HEK293 (cell line): ENCODE measurements around the gene NAV2.

Experiments
- CTCF ChIA-PET: fragments of 350-600 bp; formaldehyde crosslinking; extraction: SDS; loops from one replicate; lab custom pipeline; 2021; ENCODE audit warnings: antibody characterized with exemption; lab: Yijun Ruan, JAX
- POLR2A ChIA-PET: fragments of 300-600 bp; formaldehyde crosslinking; extraction: SDS; loops from one replicate; lab custom pipeline; 2020; ENCODE audit warnings: antibody characterized with exemption, inconsistent platforms; lab: Yijun Ruan, JAX
- H3K27ac ChIP-seq: fragments of 200-500 bp; sonication (Bioruptor generic); 2 replicates; pipeline ENCODE4 v1.5.1; 2014; ENCODE audit warnings: low read depth, low read length, control low read depth, inconsistent platforms; ENCODE audit errors: extremely low read depth
- H3K36me3 ChIP-seq, 2 experiments: fragments of 200-500 bp in 1 of 2; sonication (Bioruptor generic) in 1 of 2; 1 replicate in 1 of 2; 2 replicates in 1 of 2; pipeline ENCODE4 v1.5.1; 2014 to 2017; ENCODE audit warnings: inconsistent platforms in 2 of 2, low read length in 2 of 2; ENCODE audit not compliant: control insufficient read depth in 2 of 2, insufficient read depth in 1 of 2
- H3K4me1 ChIP-seq: fragments of 200-500 bp; sonication (Bioruptor generic); 2 replicates; pipeline ENCODE4 v1.5.1; 2014; ENCODE audit warnings: mild to moderate bottlenecking, low read length, inconsistent platforms; ENCODE audit not compliant: control insufficient read depth, insufficient read depth
- H3K4me3 ChIP-seq: 2 replicates; pipeline ENCODE4 v1.5.1; 2011; ENCODE audit warnings: low read depth, mild to moderate bottlenecking, control low read depth, low read length, moderate library complexity
- H3K9me3 ChIP-seq: fragments of 200-500 bp; sonication (Bioruptor generic); 2 replicates; pipeline ENCODE4 v1.5.1; 2014; ENCODE audit warnings: low read depth, low read length, inconsistent platforms; ENCODE audit not compliant: control insufficient read depth, insufficient read depth
- BCL11A ChIP-seq: fragments of 450-650 bp; formaldehyde crosslinking; IDR thresholded peaks from 2 replicates; pipeline ENCODE4 v1.5.1; 2016; ENCODE audit warnings: low read depth, missing biosample characterization, missing genetic modification characterization
- BCL6B ChIP-seq: fragments of 450-650 bp; formaldehyde crosslinking; IDR thresholded peaks from 2 replicates; pipeline ENCODE4 v1.5.1; 2017; ENCODE audit warnings: missing biosample characterization, missing genetic modification characterization
- GLI4 ChIP-seq: fragments of 450-650 bp; formaldehyde crosslinking; IDR thresholded peaks from 2 replicates; pipeline ENCODE4 v1.5.1; 2016; ENCODE audit warnings: missing biosample characterization, missing genetic modification characterization
- PATZ1 ChIP-seq: fragments of 450-650 bp; formaldehyde crosslinking; IDR thresholded peaks from 2 replicates; pipeline ENCODE4 v1.5.1; 2016; ENCODE audit warnings: missing biosample characterization, missing genetic modification characterization
- TCF7L2 ChIP-seq: IDR thresholded peaks from 2 replicates; pipeline ENCODE4 v1.6.1; 2011; ENCODE audit warnings: low read depth, mild to moderate bottlenecking, inconsistent platforms, low read length, moderate library complexity, borderline replicate concordance
- TRIM28 ChIP-seq: IDR thresholded peaks from 2 replicates; pipeline ENCODE4 v1.6.1; 2011; ENCODE audit warnings: low read length, control low read depth, borderline replicate concordance
- ZBTB10 ChIP-seq: fragments of 450-650 bp; formaldehyde crosslinking; IDR thresholded peaks from 2 replicates; pipeline ENCODE4 v1.5.1; 2016; ENCODE audit warnings: missing biosample characterization, missing genetic modification characterization
- ZNF16 ChIP-seq: fragments of 450-650 bp; formaldehyde crosslinking; IDR thresholded peaks from 2 replicates; pipeline ENCODE4 v1.5.1; 2016; ENCODE audit warnings: low read depth, missing biosample characterization, missing genetic modification characterization
- ZNF174 ChIP-seq: fragments of 450-650 bp; formaldehyde crosslinking; IDR thresholded peaks from 2 replicates; pipeline ENCODE4 v1.5.0; 2017; ENCODE audit warnings: missing biosample characterization, mild to moderate bottlenecking, missing genetic modification characterization
- ZNF18 ChIP-seq: fragments of 450-650 bp; formaldehyde crosslinking; IDR thresholded peaks from 2 replicates; pipeline ENCODE4 v1.5.1; 2016; ENCODE audit warnings: missing biosample characterization, missing genetic modification characterization
- ZNF19 ChIP-seq: fragments of 450-650 bp; formaldehyde crosslinking; IDR thresholded peaks from 2 replicates; pipeline ENCODE4; 2016; ENCODE audit warnings: missing biosample characterization, missing genetic modification characterization, low read depth
- ZNF211 ChIP-seq: fragments of 450-650 bp; formaldehyde crosslinking; IDR thresholded peaks from 2 replicates; pipeline ENCODE4 v1.5.1; 2016; ENCODE audit warnings: low read depth, missing biosample characterization, missing genetic modification characterization
- ZNF302 ChIP-seq: fragments of 450-650 bp; formaldehyde crosslinking; IDR thresholded peaks from 2 replicates; pipeline ENCODE4 v1.5.1; 2016; ENCODE audit warnings: missing biosample characterization, missing genetic modification characterization, low read depth
- ZNF561 ChIP-seq: fragments of 450-650 bp; IDR thresholded peaks from 2 replicates; pipeline ENCODE4 v1.5.1; 2018; ENCODE audit warnings: missing biosample characterization, missing genetic modification characterization, borderline replicate concordance
- ZNF626 ChIP-seq: fragments of 450-650 bp; sonication (Bioruptor Pico); formaldehyde crosslinking; IDR thresholded peaks from 2 replicates; pipeline ENCODE4 v1.5.1; 2018; ENCODE audit warnings: missing biosample characterization, missing genetic modification characterization, inconsistent platforms
- ZNF658 ChIP-seq: fragments of 450-650 bp; formaldehyde crosslinking; IDR thresholded peaks from 2 replicates; pipeline ENCODE4; 2016; ENCODE audit warnings: missing biosample characterization, missing genetic modification characterization
- ZNF776 ChIP-seq: fragments of 450-650 bp; formaldehyde crosslinking; IDR thresholded peaks from 2 replicates; pipeline ENCODE4 v1.5.0; 2017; ENCODE audit warnings: missing biosample characterization, missing genetic modification characterization, borderline replicate concordance
- ZNF830 ChIP-seq: fragments of 450-650 bp; IDR thresholded peaks from 2 replicates; pipeline ENCODE4 v1.5.0; 2018; ENCODE audit warnings: missing biosample characterization, missing genetic modification characterization, low read depth, mild to moderate bottlenecking, moderate library complexity
- ZSCAN23 ChIP-seq: fragments of 450-650 bp; formaldehyde crosslinking; IDR thresholded peaks from 2 replicates; pipeline ENCODE4 v1.5.1; 2016; ENCODE audit warnings: missing biosample characterization, missing genetic modification characterization

NAV2 gene

GRCh38 chr11:19920982-19921381, 208.3 kb downstream of the NAV2 start:
- CTCF ChIA-PET = interaction anchor here (0.9 to 2.4 kb wide), 4 partner anchors 18 to 207 kb away, joined by 3 to 11 read pairs (median 4); no protein-coding TSS in a partner anchor
- POLR2A ChIA-PET = no interaction called here
- H3K9me3 ChIP-seq = no peaks in the 10 kb centered on the region

GRCh38 chr11:19921976-19922688, 209.5 kb downstream of the NAV2 start:
- no peaks in the 10 kb centered on the region for H3K36me3 ChIP-seq
- no peaks in the 10 kb centered on the region for H3K4me1 ChIP-seq
- CTCF ChIA-PET = interaction anchor here (0.6 to 2.4 kb wide), 9 partner anchors 12 to 433 kb away, joined by 3 to 11 read pairs (median 3); no protein-coding TSS in a partner anchor
- POLR2A ChIA-PET = no interaction called here
- H3K27ac ChIP-seq = no peak overlapping the region
- H3K9me3 ChIP-seq = no peaks in the 10 kb centered on the region
- H3K4me3 ChIP-seq = no peak overlapping the region
- TF ChIP-seq ZNF626 (tag by site-specific recombination) (no peak), ZSCAN23 (tag by site-specific recombination) (no peak), TRIM28 (no peak), ZNF18 (tag by site-specific recombination) (no peak)

More at GRCh38 chr11:19920982-19921381, 208.3 kb downstream of the NAV2 start:
- Histone ChIP-seq H3K4me1 (no peaks in the 10 kb centered on the region), H3K36me3 (no peaks in the 10 kb centered on the region), H3K4me3 (no peak overlapping the region), H3K27ac (no peak overlapping the region)
- TF ChIP-seq ZNF16 (no peak), GLI4 (tag by site-specific recombination) (no peak), ZNF211 (no peak)

- no peaks in the 10 kb centered on the region for H3K4me1 ChIP-seq
- CTCF ChIA-PET = interaction anchor here (0.8 to 2.4 kb wide), 3 partner anchors 12 to 205 kb away, joined by 4 to 11 read pairs (median 5); no protein-coding TSS in a partner anchor
- H3K4me3 ChIP-seq = no peak overlapping the region
- H3K27ac ChIP-seq = no peak overlapping the region
- no peaks in the 10 kb centered on the region for H3K36me3 ChIP-seq
- TF ChIP-seq ZNF302 (tag by site-specific recombination) (no peak), ZBTB10 (tag by site-specific recombination) (no peak)
- TF ChIP-seq, all 188 proteins: peak for 0
- POLR2A ChIA-PET = no interaction called here
- H3K9me3 ChIP-seq = no peaks in the 10 kb centered on the region
Observed at GRCh38 chr11:19922689-19923035, 210.0 kb downstream of the NAV2 start.

GRCh38 chr11:19923626-19924025, 211.0 kb downstream of the NAV2 start:
- ChIA-PET CTCF (interaction anchor here (0.9 to 1.8 kb wide), 3 partner anchors 14 to 370 kb away, joined by 4 to 5 read pairs (median 4); no protein-coding TSS in a partner anchor), POLR2A (no interaction called here)
- Histone ChIP-seq H3K9me3 (no peaks in the 10 kb centered on the region), H3K4me1 (no peaks in the 10 kb centered on the region), H3K27ac (no peak overlapping the region), H3K36me3 (no peaks in the 10 kb centered on the region), H3K4me3 (no peak overlapping the region)
- TF ChIP-seq BCL6B (no peak), ZNF830 (tag by site-specific recombination) (no peak), ZNF19 (tag by site-specific recombination) (no peak), ZNF561 (tag by site-specific recombination) (no peak), BCL11A (tag by site-specific recombination) (no peak), ZNF174 (tag by site-specific recombination) (no peak), TCF7L2 (no peak), ZNF776 (tag by site-specific recombination) (no peak), ZNF658 (tag by site-specific recombination) (no peak), PATZ1 (tag by site-specific recombination) (no peak)
